Measurements from ENCODE around the gene QRFPR. TPM values are rescaled to one million over a fixed set of nuclear protein-coding genes. Genes with fewer than 3 reads are reported as not detected.

Gene QRFPR
- total and polyA plus RNA-seq, 8 donors = 0.86 to 3.5 (median 2.3) TPM; not detected in 2

DNA sequence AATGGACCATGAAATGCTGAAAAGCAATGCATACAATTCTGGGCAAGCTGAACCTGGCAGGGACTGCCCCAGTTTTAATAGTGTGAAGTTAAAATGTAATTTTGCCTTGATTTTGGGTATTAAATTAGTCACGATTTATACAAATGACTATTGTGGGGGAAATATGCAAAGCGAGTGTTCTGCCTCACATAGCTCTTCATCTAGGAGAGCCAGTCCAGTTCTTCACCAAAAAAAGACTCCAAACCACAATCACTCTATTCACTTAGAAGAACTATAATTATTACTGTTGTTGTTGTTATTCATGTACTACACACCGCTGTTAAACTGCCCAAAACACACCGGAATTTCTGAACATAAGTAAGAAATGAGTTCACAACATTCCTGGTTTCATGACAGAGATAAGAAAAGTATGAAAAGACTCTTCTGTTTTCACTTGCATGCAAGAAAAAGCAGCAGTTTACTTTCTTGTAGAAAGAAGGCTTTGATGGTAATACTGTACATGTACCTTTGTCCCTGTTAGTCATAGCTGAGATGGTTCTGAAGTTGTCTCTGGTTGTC, 101.9 kb downstream of the QRFPR start:
- Histone ChIP-seq H3K9me3 (no peaks in the 10 kb centered on the region), H3K27ac (no peak overlapping the region), H3K36me3 (no peaks in the 10 kb centered on the region), H3K4me1 (no peaks in the 10 kb centered on the region), H3K4me3 (no peak overlapping the region), H3K27me3 (no peaks in the 10 kb centered on the region)
- ATAC-seq (no peak), DNase-seq (no peak)
- TF ChIP-seq, protein P1, sequence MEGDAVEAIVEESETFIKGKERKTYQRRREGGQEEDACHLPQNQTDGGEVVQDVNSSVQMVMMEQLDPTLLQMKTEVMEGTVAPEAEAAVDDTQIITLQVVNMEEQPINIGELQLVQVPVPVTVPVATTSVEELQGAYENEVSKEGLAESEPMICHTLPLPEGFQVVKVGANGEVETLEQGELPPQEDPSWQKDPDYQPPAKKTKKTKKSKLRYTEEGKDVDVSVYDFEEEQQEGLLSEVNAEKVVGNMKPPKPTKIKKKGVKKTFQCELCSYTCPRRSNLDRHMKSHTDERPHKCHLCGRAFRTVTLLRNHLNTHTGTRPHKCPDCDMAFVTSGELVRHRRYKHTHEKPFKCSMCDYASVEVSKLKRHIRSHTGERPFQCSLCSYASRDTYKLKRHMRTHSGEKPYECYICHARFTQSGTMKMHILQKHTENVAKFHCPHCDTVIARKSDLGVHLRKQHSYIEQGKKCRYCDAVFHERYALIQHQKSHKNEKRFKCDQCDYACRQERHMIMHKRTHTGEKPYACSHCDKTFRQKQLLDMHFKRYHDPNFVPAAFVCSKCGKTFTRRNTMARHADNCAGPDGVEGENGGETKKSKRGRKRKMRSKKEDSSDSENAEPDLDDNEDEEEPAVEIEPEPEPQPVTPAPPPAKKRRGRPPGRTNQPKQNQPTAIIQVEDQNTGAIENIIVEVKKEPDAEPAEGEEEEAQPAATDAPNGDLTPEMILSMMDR (IDR thresholded peaks at IDR 0.05) = no peak
- intact Hi-C loops (cut with DNase I) = no loop called here

Other genes with a start within 250 kb of the QRFPR start
- 1 to 10 TPM in 1 of 2 donors, under 1 TPM in 1; 0.99 to 8.8 TPM for gene TNIP3, start 216.7 kb downstream of the QRFPR start, total RNA-seq
- 1 to 10 TPM in 5 of 6 donors, under 1 TPM in 1; 0.75 to 1.8 (median 1.3) TPM for gene TNIP3, start 216.7 kb downstream of the QRFPR start, polyA plus RNA-seq (ENCODE audit: insufficient read length in 6 of 6)